Ascending aorta (tissue), 2 donors: ENCODE measurements around the gene NAV2. TPM values are rescaled to one million over a fixed set of nuclear protein-coding genes. Genes with fewer than 3 reads are reported as not detected.

Experiments used
- DNase-seq, 2 donors: peaks; one replicate each; pipeline ENCODE4 v3.0.0-alpha.2; 2019; ENCODE audit warnings: low spot score in 2 of 2
- H3K27ac ChIP-seq, 2 donors: fragments of 200-600 bp; sonication (generic); one replicate each; pipeline ENCODE4 v1.5.1; 2016 to 2017; ENCODE audit warnings: mild to moderate bottlenecking in 1 of 2
- H3K27me3 ChIP-seq: fragments of 200-600 bp; sonication (generic); one replicate; pipeline ENCODE4 v1.5.1; 2017
- H3K36me3 ChIP-seq, 2 donors: fragments of 200-600 bp; sonication (generic); one replicate each; pipeline ENCODE4 v1.5.1; 2016
- H3K4me1 ChIP-seq, 2 donors: fragments of 200-600 bp; sonication (generic); one replicate each; pipeline ENCODE4 v1.5.1; 2016 to 2017; ENCODE audit warnings: mild to moderate bottlenecking in 1 of 2
- H3K4me3 ChIP-seq, 2 donors: fragments of 200-600 bp; sonication (generic); one replicate each; pipeline ENCODE4 v1.5.1; 2016 to 2017; ENCODE audit warnings: mild to moderate bottlenecking in 1 of 2
- H3K9me3 ChIP-seq, 2 donors: fragments of 200-600 bp; sonication (generic); one replicate each; pipeline ENCODE4 v1.5.1; 2016
- CTCF ChIP-seq, 3 experiments: fragments of 200-600 bp in 2 of 3; fragments of 450-650 bp in 1 of 3; sonication (generic) in 2 of 3; IDR thresholded peaks; one replicate each; pipeline ENCODE4 v1.5.1; 2016 to 2019; ENCODE audit warnings: antibody characterized with exemption in 3 of 3, mild to moderate bottlenecking in 1 of 3, moderate library complexity in 1 of 3
- intact Hi-C: fragments of 100-400 bp; cut with DNase I; formaldehyde crosslinking; loops from one replicate; pipeline ENCODE4 v1.15.1; 2023
- total RNA-seq: library from RNA; depleted of rRNA; stranded (reverse); fragments of >200 nt; gene quantifications from one replicate; pipeline ENCODE4 v1.1.0, GENCODE V29; 2016

The NAV2 gene
- total RNA-seq, 1 donor from 2014 or later = 62.6 TPM

- Histone ChIP-seq H3K36me3 (peaks cover 9 to 48% of the 10 kb centered on the region in 2 donors), H3K27ac (no peak overlapping the region), H3K27me3 (no peaks in the 10 kb centered on the region), H3K4me1 (peaks cover 0 to 6% of the 10 kb centered on the region in 2 donors), H3K4me3 (no peak overlapping the region), H3K9me3 (no peaks in the 10 kb centered on the region)
- TF ChIP-seq CTCF (IDR thresholded peaks at IDR 0.05) = no peak
- DNase-seq = no peak
- intact Hi-C loops = no loop called here
These were observed 260.5 kb downstream of the NAV2 start for GRCh38 chr11:19973136-19973635.

GRCh38 chr11:19974886-19975285 is 262.2 kb downstream of the NAV2 start:
- no peak for TF ChIP-seq CTCF (IDR thresholded peaks at IDR 0.05)
- intact Hi-C loops = no loop called here
- H3K4me1 ChIP-seq = peaks cover 10 to 22% of the 10 kb centered on the region in 2 donors
- DNase-seq = no peak
- H3K36me3 ChIP-seq = peaks cover 6 to 35% of the 10 kb centered on the region in 2 donors
- no peaks in the 10 kb centered on the region for H3K9me3 ChIP-seq
- H3K4me3 ChIP-seq = no peak overlapping the region
- H3K27me3 ChIP-seq = no peaks in the 10 kb centered on the region
- no peak overlapping the region for H3K27ac ChIP-seq

GRCh38 chr11:19975414-19975990 is 262.9 kb downstream of the NAV2 start:
- H3K9me3 ChIP-seq = no peaks in the 10 kb centered on the region
- H3K27me3 ChIP-seq = no peaks in the 10 kb centered on the region
- intact Hi-C loops = no loop called here
- peaks cover 6 to 29% of the 10 kb centered on the region in 2 donors for H3K36me3 ChIP-seq
- H3K27ac ChIP-seq = no peak overlapping the region
- peaks cover 16 to 28% of the 10 kb centered on the region in 2 donors for H3K4me1 ChIP-seq
- no peak for TF ChIP-seq CTCF (IDR thresholded peaks at IDR 0.05)
- no peak overlapping the region for H3K4me3 ChIP-seq
- DNase-seq = no peak

- Histone ChIP-seq H3K27ac (no peak overlapping the region), H3K36me3 (peaks cover 6 to 27% of the 10 kb centered on the region in 2 donors), H3K27me3 (no peaks in the 10 kb centered on the region), H3K4me1 (peaks cover 24 to 37% of the 10 kb centered on the region in 2 donors), H3K9me3 (no peaks in the 10 kb centered on the region), H3K4me3 (no peak overlapping the region)
- intact Hi-C loops = no loop called here
- TF ChIP-seq CTCF (IDR thresholded peaks at IDR 0.05) = no peak
- DNase-seq = no peak
These were observed 263.8 kb downstream of the NAV2 start for GRCh38 chr11:19976281-19976941.

- Histone ChIP-seq H3K4me1 (peaks cover 28 to 46% of the 10 kb centered on the region in 2 donors), H3K9me3 (no peaks in the 10 kb centered on the region), H3K27me3 (no peaks in the 10 kb centered on the region), H3K36me3 (peaks cover 0 to 19% of the 10 kb centered on the region in 2 donors), H3K27ac (no peak overlapping the region), H3K4me3 (no peak overlapping the region)
- intact Hi-C loops = no loop called here
- DNase-seq = no peak
- no peak for TF ChIP-seq CTCF (IDR thresholded peaks at IDR 0.05)
These were observed 265.3 kb downstream of the NAV2 start for GRCh38 chr11:19977941-19978340.
